ENCODE data around the gene SLC44A5. TPM values are rescaled to one million over a fixed set of nuclear protein-coding genes. Genes with fewer than 3 reads are reported as not detected.
"Not testable (repeated sequence)": the region's sequence is repeated elsewhere in the genome, so short reads cannot be mapped to it uniquely, and the experiment has no call there.

Gene SLC44A5
- total and polyA plus RNA-seq, 2 experiments from 2014 or later = 3.3 to 11.7 TPM

DNA sequence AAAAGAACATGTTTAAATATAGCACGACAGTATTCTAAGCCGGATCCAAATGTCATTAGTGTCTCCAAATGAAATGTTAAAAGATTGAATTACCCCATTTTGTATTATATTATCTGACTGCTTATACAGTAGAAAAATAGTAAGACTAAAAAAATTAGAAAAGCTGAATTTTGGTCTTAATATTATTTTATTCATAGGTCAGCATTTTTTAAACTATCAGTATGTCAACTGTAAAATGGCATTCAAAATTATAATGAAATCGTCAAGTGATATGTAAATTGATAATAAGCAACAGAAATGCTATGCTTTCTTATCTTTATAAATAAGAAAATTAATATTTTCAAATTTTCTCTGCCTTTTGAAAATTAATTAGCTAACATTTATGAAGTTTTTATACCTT lies 16.6 kb downstream of the SLC44A5 start (continued):
- TF ChIP-seq EZH2phosphoT487 (IDR thresholded peaks at IDR 0.05; ENCODE audit: unreplicated experiment) = no peak
- no peak for TF ChIP-seq NANOG (IDR thresholded peaks at IDR 0.05; ENCODE audit: borderline replicate concordance)
- no peak for TF ChIP-seq STAT1 (IDR thresholded peaks at IDR 0.05; ENCODE audit: unreplicated experiment)

DNA sequence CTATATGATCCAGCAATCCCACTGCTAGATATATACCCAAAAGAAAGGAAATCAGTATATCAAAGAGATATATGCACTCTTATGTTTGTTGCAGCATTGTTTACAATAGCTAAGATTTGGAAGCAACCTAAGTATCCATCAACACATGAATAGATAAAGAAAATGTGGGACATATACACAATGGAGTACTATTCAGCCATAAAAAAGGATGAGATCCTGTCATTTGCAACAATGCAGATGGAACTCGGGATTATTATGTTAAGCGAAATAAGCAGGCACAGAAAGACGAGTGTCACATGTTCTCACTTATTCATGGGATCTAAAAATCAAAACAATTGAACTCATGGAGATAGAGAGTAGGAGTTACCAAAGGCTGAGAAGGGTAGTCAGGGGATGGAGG lies 17.5 kb downstream of the SLC44A5 start:
- not testable (repeated sequence) for H3K27me3 ChIP-seq (ENCODE audit: insufficient read depth); H3K4me1 ChIP-seq (ENCODE audit: insufficient read depth); H3F3A ChIP-seq (replicated peaks; ENCODE audit: low read depth); H3K9me3 Mint-ChIP-seq; H3K27ac Mint-ChIP-seq; H3K27ac ChIP-seq (ENCODE audit: low read depth); H2AFZ ChIP-seq; DNase-seq (ENCODE audit: low spot score); H3K4me3 Mint-ChIP-seq; ATAC-seq; H3K9me2 ChIP-seq (ENCODE audit: insufficient read depth); H3K4me3 ChIP-seq; H3K79me2 ChIP-seq (replicated peaks; ENCODE audit: insufficient read depth); H3K4me2 ChIP-seq; H3K27me3 Mint-ChIP-seq (ENCODE audit: insufficient read depth, low read depth, poor library complexity); H3K36me3 ChIP-seq (ENCODE audit: insufficient read depth); H4K20me1 ChIP-seq (replicated peaks; ENCODE audit: insufficient read depth); H3K36me3 Mint-ChIP-seq (ENCODE audit: low read depth)
- peaks cover 12% of the 10 kb centered on the region for H3K4me1 Mint-ChIP-seq

- Histone ChIP-seq H2AFZ (no peak overlapping the region), H3K4me3 (no peak overlapping the region), H3K36me3 (ENCODE audit: insufficient read depth) (no peaks in the 10 kb centered on the region), H4K20me1 (replicated peaks; ENCODE audit: insufficient read depth) (no peaks in the 10 kb centered on the region), H3K27ac (ENCODE audit: low read depth) (no peak overlapping the region), H3K27me3 (ENCODE audit: insufficient read depth) (no peaks in the 10 kb centered on the region), H3K4me2 (no peak overlapping the region), H3F3A (replicated peaks; ENCODE audit: low read depth) (no peaks in the 10 kb centered on the region), H3K4me1 (ENCODE audit: insufficient read depth) (peaks cover 10% of the 10 kb centered on the region; the same call in 1 of the 2 replicates), H3K9me2 (ENCODE audit: insufficient read depth) (no peaks in the 10 kb centered on the region), H3K79me2 (replicated peaks; ENCODE audit: insufficient read depth) (no peaks in the 10 kb centered on the region)
- DNase-seq (ENCODE audit: low spot score) (peak; percentile 35), ATAC-seq (peak; percentile 26; the same call in 1 of the 3 replicates)
- H3K27me3 Mint-ChIP-seq (ENCODE audit: insufficient read depth, low read depth, poor library complexity) = no peaks in the 10 kb centered on the region
- H3K27ac Mint-ChIP-seq = no peak overlapping the region
- H3K9me3 Mint-ChIP-seq = no peaks in the 10 kb centered on the region; the same call in 2 of the 3 replicates
- H3K4me3 Mint-ChIP-seq = no peak overlapping the region
- no peaks in the 10 kb centered on the region for H3K36me3 Mint-ChIP-seq (ENCODE audit: low read depth)
- peaks cover 21% of the 10 kb centered on the region for H3K4me1 Mint-ChIP-seq
- TF ChIP-seq, protein P1, sequence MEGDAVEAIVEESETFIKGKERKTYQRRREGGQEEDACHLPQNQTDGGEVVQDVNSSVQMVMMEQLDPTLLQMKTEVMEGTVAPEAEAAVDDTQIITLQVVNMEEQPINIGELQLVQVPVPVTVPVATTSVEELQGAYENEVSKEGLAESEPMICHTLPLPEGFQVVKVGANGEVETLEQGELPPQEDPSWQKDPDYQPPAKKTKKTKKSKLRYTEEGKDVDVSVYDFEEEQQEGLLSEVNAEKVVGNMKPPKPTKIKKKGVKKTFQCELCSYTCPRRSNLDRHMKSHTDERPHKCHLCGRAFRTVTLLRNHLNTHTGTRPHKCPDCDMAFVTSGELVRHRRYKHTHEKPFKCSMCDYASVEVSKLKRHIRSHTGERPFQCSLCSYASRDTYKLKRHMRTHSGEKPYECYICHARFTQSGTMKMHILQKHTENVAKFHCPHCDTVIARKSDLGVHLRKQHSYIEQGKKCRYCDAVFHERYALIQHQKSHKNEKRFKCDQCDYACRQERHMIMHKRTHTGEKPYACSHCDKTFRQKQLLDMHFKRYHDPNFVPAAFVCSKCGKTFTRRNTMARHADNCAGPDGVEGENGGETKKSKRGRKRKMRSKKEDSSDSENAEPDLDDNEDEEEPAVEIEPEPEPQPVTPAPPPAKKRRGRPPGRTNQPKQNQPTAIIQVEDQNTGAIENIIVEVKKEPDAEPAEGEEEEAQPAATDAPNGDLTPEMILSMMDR (conservative IDR thresholded peaks at IDR 0.05; ENCODE audit: low read depth in 2 of 2) = no peak
- TF ChIP-seq ZNF331 (CRISPR knock-in tag; IDR thresholded peaks at IDR 0.05; ENCODE audit: low read depth) = no peak
- no peak for TF ChIP-seq POLR2AphosphoS5 (IDR thresholded peaks at IDR 0.05; ENCODE audit: low read depth)
- TF ChIP-seq JUNB (IDR thresholded peaks at IDR 0.05; ENCODE audit: unreplicated experiment) = no peak
- TF ChIP-seq NANOG (IDR thresholded peaks at IDR 0.05; ENCODE audit: borderline replicate concordance) = no peak
- no peak for TF ChIP-seq CREB1 (CRISPR knock-in tag; IDR thresholded peaks at IDR 0.05; ENCODE audit: low read depth)
- TF ChIP-seq, protein P2, sequence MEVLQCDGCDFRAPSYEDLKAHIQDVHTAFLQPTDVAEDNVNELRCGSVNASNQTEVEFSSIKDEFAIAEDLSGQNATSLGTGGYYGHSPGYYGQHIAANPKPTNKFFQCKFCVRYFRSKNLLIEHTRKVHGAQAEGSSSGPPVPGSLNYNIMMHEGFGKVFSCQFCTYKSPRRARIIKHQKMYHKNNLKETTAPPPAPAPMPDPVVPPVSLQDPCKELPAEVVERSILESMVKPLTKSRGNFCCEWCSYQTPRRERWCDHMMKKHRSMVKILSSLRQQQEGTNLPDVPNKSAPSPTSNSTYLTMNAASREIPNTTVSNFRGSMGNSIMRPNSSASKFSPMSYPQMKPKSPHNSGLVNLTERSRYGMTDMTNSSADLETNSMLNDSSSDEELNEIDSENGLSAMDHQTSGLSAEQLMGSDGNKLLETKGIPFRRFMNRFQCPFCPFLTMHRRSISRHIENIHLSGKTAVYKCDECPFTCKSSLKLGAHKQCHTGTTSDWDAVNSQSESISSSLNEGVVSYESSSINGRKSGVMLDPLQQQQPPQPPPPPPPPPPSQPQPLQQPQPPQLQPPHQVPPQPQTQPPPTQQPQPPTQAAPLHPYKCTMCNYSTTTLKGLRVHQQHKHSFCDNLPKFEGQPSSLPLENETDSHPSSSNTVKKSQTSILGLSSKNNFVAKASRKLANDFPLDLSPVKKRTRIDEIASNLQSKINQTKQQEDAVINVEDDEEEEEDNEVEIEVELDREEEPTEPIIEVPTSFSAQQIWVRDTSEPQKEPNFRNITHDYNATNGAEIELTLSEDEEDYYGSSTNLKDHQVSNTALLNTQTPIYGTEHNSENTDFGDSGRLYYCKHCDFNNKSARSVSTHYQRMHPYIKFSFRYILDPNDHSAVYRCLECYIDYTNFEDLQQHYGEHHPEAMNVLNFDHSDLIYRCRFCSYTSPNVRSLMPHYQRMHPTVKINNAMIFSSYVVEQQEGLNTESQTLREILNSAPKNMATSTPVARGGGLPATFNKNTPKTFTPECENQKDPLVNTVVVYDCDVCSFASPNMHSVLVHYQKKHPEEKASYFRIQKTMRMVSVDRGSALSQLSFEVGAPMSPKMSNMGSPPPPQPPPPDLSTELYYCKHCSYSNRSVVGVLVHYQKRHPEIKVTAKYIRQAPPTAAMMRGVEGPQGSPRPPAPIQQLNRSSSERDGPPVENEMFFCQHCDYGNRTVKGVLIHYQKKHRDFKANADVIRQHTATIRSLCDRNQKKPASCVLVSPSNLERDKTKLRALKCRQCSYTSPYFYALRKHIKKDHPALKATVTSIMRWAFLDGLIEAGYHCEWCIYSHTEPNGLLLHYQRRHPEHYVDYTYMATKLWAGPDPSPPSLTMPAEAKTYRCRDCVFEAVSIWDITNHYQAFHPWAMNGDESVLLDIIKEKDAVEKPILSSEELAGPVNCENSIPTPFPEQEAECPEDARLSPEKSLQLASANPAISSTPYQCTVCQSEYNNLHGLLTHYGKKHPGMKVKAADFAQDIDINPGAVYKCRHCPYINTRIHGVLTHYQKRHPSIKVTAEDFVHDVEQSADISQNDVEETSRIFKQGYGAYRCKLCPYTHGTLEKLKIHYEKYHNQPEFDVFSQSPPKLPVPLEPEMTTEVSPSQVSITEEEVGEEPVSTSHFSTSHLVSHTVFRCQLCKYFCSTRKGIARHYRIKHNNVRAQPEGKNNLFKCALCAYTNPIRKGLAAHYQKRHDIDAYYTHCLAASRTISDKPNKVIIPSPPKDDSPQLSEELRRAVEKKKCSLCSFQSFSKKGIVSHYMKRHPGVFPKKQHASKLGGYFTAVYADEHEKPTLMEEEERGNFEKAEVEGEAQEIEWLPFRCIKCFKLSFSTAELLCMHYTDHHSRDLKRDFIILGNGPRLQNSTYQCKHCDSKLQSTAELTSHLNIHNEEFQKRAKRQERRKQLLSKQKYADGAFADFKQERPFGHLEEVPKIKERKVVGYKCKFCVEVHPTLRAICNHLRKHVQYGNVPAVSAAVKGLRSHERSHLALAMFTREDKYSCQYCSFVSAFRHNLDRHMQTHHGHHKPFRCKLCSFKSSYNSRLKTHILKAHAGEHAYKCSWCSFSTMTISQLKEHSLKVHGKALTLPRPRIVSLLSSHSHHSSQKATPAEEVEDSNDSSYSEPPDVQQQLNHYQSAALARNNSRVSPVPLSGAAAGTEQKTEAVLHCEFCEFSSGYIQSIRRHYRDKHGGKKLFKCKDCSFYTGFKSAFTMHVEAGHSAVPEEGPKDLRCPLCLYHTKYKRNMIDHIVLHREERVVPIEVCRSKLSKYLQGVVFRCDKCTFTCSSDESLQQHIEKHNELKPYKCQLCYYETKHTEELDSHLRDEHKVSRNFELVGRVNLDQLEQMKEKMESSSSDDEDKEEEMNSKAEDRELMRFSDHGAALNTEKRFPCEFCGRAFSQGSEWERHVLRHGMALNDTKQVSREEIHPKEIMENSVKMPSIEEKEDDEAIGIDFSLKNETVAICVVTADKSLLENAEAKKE (CRISPR knock-in tag; IDR thresholded peaks at IDR 0.05) = no peak
- TF ChIP-seq ETS1 (IDR thresholded peaks at IDR 0.05) = no peak
- TF ChIP-seq ZNF114 (CRISPR knock-in tag; IDR thresholded peaks at IDR 0.05) = no peak
These were observed 21.3 kb downstream of the SLC44A5 start for GRCh38 chr1:75589637-75590036.
